K562 (cell line): ENCODE measurements around the gene RAB27B. TPM values are rescaled to one million over a fixed set of nuclear protein-coding genes. Genes with fewer than 3 reads are reported as not detected.

Experiments used
- ARID1B ChIP-seq: fragments of 450-650 bp; IDR thresholded peaks from 2 replicates; pipeline ENCODE4 v1.6.1; 2016; ENCODE audit warnings: antibody characterized with exemption, mild to moderate bottlenecking, inconsistent platforms
- ATF1 ChIP-seq, 2 experiments: fragments of 450-650 bp in 1 of 2; IDR thresholded peaks; 2 replicates each; pipeline ENCODE4 v1.6.1; 2016; ENCODE audit warnings: missing compliant biosample characterization in 1 of 2, missing genetic modification characterization in 1 of 2
- CTBP1 ChIP-seq: fragments of 450-650 bp; IDR thresholded peaks from 2 replicates; pipeline ENCODE4 v1.6.1; 2016; ENCODE audit warnings: borderline replicate concordance
- FIP1L1 ChIP-seq: fragments of 200-400 bp; formaldehyde crosslinking; IDR thresholded peaks from 2 replicates; pipeline ENCODE4 v1.6.1; 2018; ENCODE audit warnings: mild to moderate bottlenecking, low read depth, low read length; ENCODE audit not compliant: poor library complexity, severe bottlenecking
- FOXA1 ChIP-seq: fragments of 450-650 bp; IDR thresholded peaks from 2 replicates; pipeline ENCODE4 v1.6.1; 2016; ENCODE audit warnings: mild to moderate bottlenecking, borderline replicate concordance
- GATAD2B ChIP-seq: fragments of 450-650 bp; IDR thresholded peaks from 2 replicates; pipeline ENCODE4 v1.6.1; 2017; ENCODE audit warnings: mild to moderate bottlenecking, borderline replicate concordance
- JUND ChIP-seq, 2 experiments: IDR thresholded peaks; 2 replicates in 1 of 2; 3 replicates in 1 of 2; pipeline ENCODE4 v1.6.1; 2011; ENCODE audit warnings: borderline replicate concordance in 2 of 2, low read depth in 2 of 2, low read length in 2 of 2, improper control_type of control experiment in 1 of 2, missing biosample characterization in 1 of 2, missing genetic modification characterization in 1 of 2, missing genetic modification reagents in 1 of 2
- MEIS2 ChIP-seq: fragments of 450-650 bp; IDR thresholded peaks from 2 replicates; pipeline ENCODE4 v1.6.1; 2014; ENCODE audit warnings: mild to moderate bottlenecking; ENCODE audit not compliant: partially characterized antibody
- MTA3 ChIP-seq: fragments of 450-650 bp; formaldehyde crosslinking; IDR thresholded peaks from 2 replicates; pipeline ENCODE4 v1.6.1; 2017; ENCODE audit warnings: mild to moderate bottlenecking, borderline replicate concordance
- NR4A1 ChIP-seq, 2 experiments: fragments of 250-450 bp in 1 of 2; fragments of 450-650 bp in 1 of 2; sonication (Bioruptor Pico) in 1 of 2; IDR thresholded peaks; 2 replicates each; pipeline versions ENCODE4 v1.4.0 to v1.6.1; 2016 to 2020; ENCODE audit warnings: mild to moderate bottlenecking in 2 of 2, missing compliant biosample characterization in 1 of 2, missing genetic modification characterization in 1 of 2, moderate library complexity in 1 of 2
- POLR2AphosphoS2 ChIP-seq: IDR thresholded peaks from 2 replicates; pipeline ENCODE4 v1.6.1; 2012; ENCODE audit warnings: low read length, improper control_type of control experiment
- POLR2H ChIP-seq: IDR thresholded peaks from 2 replicates; pipeline ENCODE4 v1.6.1; 2016; ENCODE audit warnings: missing genetic modification characterization, low read depth, mild to moderate bottlenecking, control low read depth, missing compliant biosample characterization, moderate library complexity
- PTBP1 ChIP-seq: fragments of 200-400 bp; formaldehyde crosslinking; IDR thresholded peaks from 2 replicates; pipeline ENCODE4 v1.6.1; 2017; ENCODE audit warnings: low read depth, low read length
- SMARCC2 ChIP-seq: fragments of 450-650 bp; IDR thresholded peaks from 2 replicates; pipeline ENCODE4 v1.6.1; 2017; ENCODE audit warnings: antibody characterized with exemption, moderate library complexity, mild to moderate bottlenecking, low read depth
- TEAD4 ChIP-seq, 2 experiments: sonication (generic) in 1 of 2; formaldehyde crosslinking in 1 of 2; IDR thresholded peaks; 2 replicates each; pipeline versions ENCODE4 v1.6.1 to v1.8.0; 2012 to 2022; ENCODE audit warnings: borderline replicate concordance in 1 of 2, inconsistent platforms in 1 of 2, low read length in 1 of 2, mild to moderate bottlenecking in 1 of 2, missing genetic modification reagents in 1 of 2
- U2AF2 ChIP-seq: fragments of 200-400 bp; formaldehyde crosslinking; optimal IDR thresholded peaks from 2 replicates; pipeline ENCODE3; 2017; ENCODE audit warnings: low read depth, mild to moderate bottlenecking, low read length
- WHSC1 ChIP-seq: IDR thresholded peaks from one replicate; pipeline ENCODE4 v1.6.1; 2012; ENCODE audit warnings: low read length, control low read depth, inconsistent platforms
- ZNF143 ChIP-seq: sonication (generic); formaldehyde crosslinking; IDR thresholded peaks from 2 replicates; pipeline ENCODE4 v1.9.0; 2022; ENCODE audit warnings: mild to moderate bottlenecking, missing genetic modification reagents
- ZNF766 ChIP-seq: fragments of 200-800 bp; sonication (Bioruptor generic); conservative IDR thresholded peaks from 2 replicates; pipeline ENCODE4 v1.6.1; 2016; ENCODE audit warnings: missing genetic modification characterization, missing compliant biosample characterization
- polyA plus RNA-seq, 8 experiments: library from polyadenylated mRNA; depleted of rRNA in 4 of 8; stranded (reverse) in 5 of 8; unstranded in 3 of 8; fragments of >200 nt; fragmentation: Nextera tagmentation in 2 of 8; fragmentation: Illumina TruSeq in 1 of 8; extraction: Ambion mirVana in 2 of 8; extraction: Trizol in 1 of 8; gene quantifications; 2 replicates each; pipeline versions ENCODE4 v1.2.1 to v1.2.3, GENCODE V29; 2011 to 2014; ENCODE audit warnings: inconsistent platforms in 1 of 8, missing spikeins in 1 of 8
- total RNA-seq, 7 experiments: library from RNA; depleted of rRNA in 6 of 7; stranded (reverse); fragments of >200 nt in 6 of 7; fragmentation: Illumina TruSeq in 2 of 7; extraction: Trizol in 2 of 7; gene quantifications; 2 replicates each; pipeline versions ENCODE4 v1.2.1 to v1.2.3, GENCODE V29; 2011 to 2021; ENCODE audit warnings: low replicate concordance in 1 of 7
- TF ChIP-seq, protein P1 (sequence below), 2 experiments: fragments of 200-800 bp in 1 of 2; sonication (Bioruptor generic) in 1 of 2; sonication (generic) in 1 of 2; formaldehyde crosslinking in 1 of 2; IDR thresholded peaks in 1 of 2; conservative IDR thresholded peaks in 1 of 2; 2 replicates each; pipeline versions ENCODE4 v1.5.0 to v1.6.1; 2016 to 2020; ENCODE audit warnings: missing compliant biosample characterization in 1 of 2, missing genetic modification characterization in 1 of 2, missing genetic modification reagents in 1 of 2

The RAB27B gene
- total and polyA plus RNA-seq, 9 of the 15 experiments (the other 6 are each of a cell fraction or from before 2014, with no cell fraction given), result 0.44 to 5.7 (median 1.2) TPM

DNA sequence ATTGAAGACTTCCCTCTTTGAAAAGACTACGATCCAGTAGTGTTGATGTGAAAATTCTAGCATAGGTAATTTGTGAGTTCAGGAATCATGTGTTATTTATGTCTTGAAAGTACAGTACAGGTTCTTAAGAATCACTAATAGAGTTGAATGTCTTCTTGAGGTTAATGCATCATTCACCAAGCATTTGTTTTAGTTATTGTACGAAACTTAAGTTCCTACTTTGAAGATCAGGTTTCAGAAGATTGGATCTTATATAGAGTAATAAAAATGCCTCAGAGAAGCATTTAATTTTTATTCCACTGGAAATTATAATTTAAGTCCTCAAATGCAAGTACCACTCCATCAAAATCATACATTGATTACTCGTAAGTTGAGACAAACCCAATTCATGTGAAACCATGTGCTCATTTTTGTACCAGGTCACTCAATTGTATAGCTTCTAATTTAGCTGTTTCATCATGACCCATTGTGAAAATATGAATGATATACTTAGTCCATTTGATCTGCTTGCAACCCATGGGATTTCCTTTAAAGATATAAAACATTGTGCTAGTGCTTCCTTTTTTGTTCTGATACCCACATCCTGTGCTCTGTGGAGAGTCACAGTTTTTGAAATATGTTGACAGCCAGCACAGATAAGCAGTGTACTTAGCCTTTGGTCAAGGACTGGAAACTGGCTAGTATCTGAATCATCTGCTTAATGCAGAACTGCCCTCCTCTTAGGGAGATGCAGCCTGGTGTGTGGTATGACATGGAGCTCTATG, 22.5 kb upstream of the RAB27B start (continued):
- TF ChIP-seq SMARCC2, result peak; percentile 44; the same call in 1 of the 2 replicates
- TF ChIP-seq PTBP1, result no peak
- peak; percentile 76 for TF ChIP-seq ARID1B
- peak; percentile 97 for TF ChIP-seq MEIS2
- TF ChIP-seq GATAD2B, result no peak
- TF ChIP-seq, protein P1, sequence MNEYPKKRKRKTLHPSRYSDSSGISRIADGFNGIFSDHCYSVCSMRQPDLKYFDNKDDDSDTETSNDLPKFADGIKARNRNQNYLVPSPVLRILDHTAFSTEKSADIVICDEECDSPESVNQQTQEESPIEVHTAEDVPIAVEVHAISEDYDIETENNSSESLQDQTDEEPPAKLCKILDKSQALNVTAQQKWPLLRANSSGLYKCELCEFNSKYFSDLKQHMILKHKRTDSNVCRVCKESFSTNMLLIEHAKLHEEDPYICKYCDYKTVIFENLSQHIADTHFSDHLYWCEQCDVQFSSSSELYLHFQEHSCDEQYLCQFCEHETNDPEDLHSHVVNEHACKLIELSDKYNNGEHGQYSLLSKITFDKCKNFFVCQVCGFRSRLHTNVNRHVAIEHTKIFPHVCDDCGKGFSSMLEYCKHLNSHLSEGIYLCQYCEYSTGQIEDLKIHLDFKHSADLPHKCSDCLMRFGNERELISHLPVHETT (CRISPR knock-in tag; conservative IDR thresholded peaks at IDR 0.05 in 1 of 2, IDR thresholded peaks at IDR 0.05 in 1 of 2), result 0 out of 4 replicates have a peak, but pooled peaks of 1 of the 2 experiments have one; percentile 9
- TF ChIP-seq FIP1L1, result no peak
- peak; percentile 65; the same call in 1 of the 2 replicates for TF ChIP-seq CTBP1
- TF ChIP-seq ATF1 (CRISPR knock-in tag; IDR thresholded peaks at IDR 0.05), result no peak
- 0 out of 2 replicates have a peak, but pooled peaks have one; percentile 21 for TF ChIP-seq ATF1 (tag; IDR thresholded peaks at IDR 0.05)
- no peak for TF ChIP-seq NR4A1 (CRISPR knock-in tag; IDR thresholded peaks at IDR 0.05)
- no peak for TF ChIP-seq NR4A1 (tag; IDR thresholded peaks at IDR 0.05)
- TF ChIP-seq MTA3, result 0 out of 2 replicates have a peak, but pooled peaks have one; percentile 37
- TF ChIP-seq WHSC1, result no peak
- no peak for TF ChIP-seq POLR2AphosphoS2
- 0 out of 2 replicates have a peak, but pooled peaks have one; percentile 35 for TF ChIP-seq POLR2H (tag)
- peak; percentile 71 for TF ChIP-seq JUND (IDR thresholded peaks at IDR 0.05; ENCODE audit: borderline replicate concordance, low read depth, low read length)
- peak; percentile 21; the same call in 1 of the 3 replicates for TF ChIP-seq JUND (tag; IDR thresholded peaks at IDR 0.05; ENCODE audit: borderline replicate concordance, low read depth, low read length)
- peak; percentile 55; the same call in 1 of the 2 replicates for TF ChIP-seq ZNF766 (CRISPR knock-in tag)
- TF ChIP-seq TEAD4 (IDR thresholded peaks at IDR 0.05; ENCODE audit: low read length), result peak; percentile 66; the same call in 1 of the 2 replicates
- TF ChIP-seq TEAD4 (CRISPR knock-in tag; IDR thresholded peaks at IDR 0.05; ENCODE audit: borderline replicate concordance), result no peak
- no peak for TF ChIP-seq FOXA1
- no peak for TF ChIP-seq U2AF2
- no peak for TF ChIP-seq ZNF143 (CRISPR knock-in tag)
